GM03348 (cell line): ENCODE data around the gene RBM15B.
A peak's percentile ranks its signal among the peaks of the same experiment; 100 is the strongest.
"Not testable (repeated sequence)": the region's sequence is repeated elsewhere in the genome, so short reads cannot be mapped to it uniquely, and the experiment has no call there.

Experiments
- DNase-seq: peaks from one replicate; pipeline ENCODE4 v3.0.0; 2012; ENCODE audit warnings: low spot score

Gene RBM15B

GRCh38 chr3:51391075-51391565, at the start of gene RBM15B:
Gene RBM15B (plus strand): TSS chr3:51391285. CDS start chr3:51391400, 115 bp downstream.
- DNase-seq = peak; percentile 99

- peak; percentile 26 for DNase-seq
Observed at GRCh38 chr3:51343918-51344687, 47.0 kb upstream of the RBM15B start.

GRCh38 chr3:51350751-51351150, 40.3 kb upstream of the RBM15B start:
- DNase-seq = no peak

- no peak for DNase-seq
Observed at GRCh38 chr3:51353131-51353530, 38.0 kb upstream of the RBM15B start.

GRCh38 chr3:51353691-51354090, 37.4 kb upstream of the RBM15B start:
- no peak for DNase-seq

- DNase-seq = no peak
Observed at GRCh38 chr3:51354172-51354571, 36.9 kb upstream of the RBM15B start.

GRCh38 chr3:51354731-51355615, 36.1 kb upstream of the RBM15B start:
- DNase-seq = no peak

GRCh38 chr3:51355891-51356578, 35.0 kb upstream of the RBM15B start:
- no peak for DNase-seq

- DNase-seq = no peak
Observed at GRCh38 chr3:51357856-51358255, 33.2 kb upstream of the RBM15B start.

- DNase-seq = no peak
Observed at GRCh38 chr3:51358981-51359380, 32.1 kb upstream of the RBM15B start.

GRCh38 chr3:51360806-51361205, 30.3 kb upstream of the RBM15B start:
- no peak for DNase-seq

GRCh38 chr3:51361746-51362145, 29.3 kb upstream of the RBM15B start:
- no peak for DNase-seq

- DNase-seq = no peak
Observed at GRCh38 chr3:51362476-51362875, 28.6 kb upstream of the RBM15B start.

- DNase-seq = not testable (repeated sequence)
Observed at GRCh38 chr3:51368276-51368675, 22.8 kb upstream of the RBM15B start.

- DNase-seq = peak; percentile 81
Observed at GRCh38 chr3:51371943-51372557, 19.0 kb upstream of the RBM15B start.

- DNase-seq = no peak
Observed at GRCh38 chr3:51373658-51374421, 17.2 kb upstream of the RBM15B start.

- DNase-seq = no peak
Observed at GRCh38 chr3:51374456-51374855, 16.6 kb upstream of the RBM15B start.

GRCh38 chr3:51375136-51375535, 15.9 kb upstream of the RBM15B start:
- DNase-seq = no peak

- DNase-seq = no peak
Observed at GRCh38 chr3:51375571-51375970, 15.5 kb upstream of the RBM15B start.

GRCh38 chr3:51378065-51378464, 13.0 kb upstream of the RBM15B start:
- no peak for DNase-seq

- DNase-seq = no peak
Observed at GRCh38 chr3:51378726-51379125, 12.4 kb upstream of the RBM15B start.
